Raji (cell line): Measurements from ENCODE around the gene GSTO2.

ENCODE experiments used
- POLR2A ChIP-seq: IDR thresholded peaks from 2 replicates; pipeline ENCODE4 v1.6.1; 2011; ENCODE audit warnings: low read depth, low read length, control low read depth; ENCODE audit not compliant: insufficient read depth

GSTO2 gene

GRCh38 chr10:104250371-104250770 is 18.6 kb upstream of the GSTO2 start:
- no peak for TF ChIP-seq POLR2A

GRCh38 chr10:104251443-104251842 is 17.5 kb upstream of the GSTO2 start:
- TF ChIP-seq POLR2A, result no peak

GRCh38 chr10:104252368-104252767 is 16.6 kb upstream of the GSTO2 start:
- no peak for TF ChIP-seq POLR2A

- TF ChIP-seq POLR2A, result no peak
These were observed 15.9 kb upstream of the GSTO2 start for GRCh38 chr10:104253106-104253505.

- no peak for TF ChIP-seq POLR2A
These were observed 15.2 kb upstream of the GSTO2 start for GRCh38 chr10:104253606-104254410.

GRCh38 chr10:104254493-104255310 is 14.3 kb upstream of the GSTO2 start, which contains the start of gene GSTO1:
GSTO1 (plus strand) TSS chr10:104254892; CDS start chr10:104254929, 37 bp downstream.
- peak; percentile 87 for TF ChIP-seq POLR2A

- TF ChIP-seq POLR2A, result no peak
These were observed 13.5 kb upstream of the GSTO2 start for GRCh38 chr10:104255311-104255981.

- TF ChIP-seq POLR2A, result no peak
These were observed 12.5 kb upstream of the GSTO2 start for GRCh38 chr10:104256335-104256961.

- no peak for TF ChIP-seq POLR2A
These were observed 11.7 kb upstream of the GSTO2 start for GRCh38 chr10:104257235-104257634.

- TF ChIP-seq POLR2A, result no peak
These were observed 10.8 kb upstream of the GSTO2 start for GRCh38 chr10:104258209-104258608.

- no peak for TF ChIP-seq POLR2A
These were observed 9.5 kb upstream of the GSTO2 start for GRCh38 chr10:104259456-104259855.

GRCh38 chr10:104259999-104260774 is 8.8 kb upstream of the GSTO2 start:
- TF ChIP-seq POLR2A, result no peak

- no peak for TF ChIP-seq POLR2A
These were observed 8.2 kb upstream of the GSTO2 start for GRCh38 chr10:104260775-104261115.

- no peak for TF ChIP-seq POLR2A
These were observed 6.9 kb upstream of the GSTO2 start for GRCh38 chr10:104262055-104262454.
